HG03432 (cell line): Measurements from ENCODE around the gene CEP350.

Experiments
- ATAC-seq: cut with Tn5 transposase; IDR thresholded peaks from one replicate; pipeline ENCODE4 v1.9.1; 2021; ENCODE audit warnings: mild to moderate bottlenecking, moderate library complexity; ENCODE audit not compliant: unreplicated experiment

CEP350 gene

GRCh38 chr1:179954493-179955286 is at the start of gene CEP350:
TSS of gene CEP350 (plus strand) at chr1:179954810. CDS start at chr1:179986182, 31,372 bp downstream.
- peak; percentile 95 for ATAC-seq

GRCh38 chr1:179910934-179911333 is 43.7 kb upstream of the CEP350 start:
- ATAC-seq, result no peak

GRCh38 chr1:179911812-179912211 is 42.8 kb upstream of the CEP350 start:
- no peak for ATAC-seq

- no peak for ATAC-seq
Observed at GRCh38 chr1:179917601-179918429, 36.8 kb upstream of the CEP350 start.

- no peak for ATAC-seq
Observed at GRCh38 chr1:179921472-179921871, 33.1 kb upstream of the CEP350 start.

GRCh38 chr1:179921981-179922872 is 32.4 kb upstream of the CEP350 start:
- ATAC-seq, result no peak

- ATAC-seq, result no peak
Observed at GRCh38 chr1:179923029-179923428, 31.6 kb upstream of the CEP350 start.

GRCh38 chr1:179924268-179924667 is 30.3 kb upstream of the CEP350 start:
- ATAC-seq, result no peak

GRCh38 chr1:179925302-179925701 is 29.3 kb upstream of the CEP350 start:
- ATAC-seq, result no peak

GRCh38 chr1:179925922-179926849 is 28.4 kb upstream of the CEP350 start:
- no peak for ATAC-seq

GRCh38 chr1:179926850-179927205 is 27.8 kb upstream of the CEP350 start:
- no peak for ATAC-seq

- ATAC-seq, result no peak
Observed at GRCh38 chr1:179929955-179930798, 24.4 kb upstream of the CEP350 start.

- no peak for ATAC-seq
Observed at GRCh38 chr1:179930867-179931266, 23.7 kb upstream of the CEP350 start.

- no peak for ATAC-seq
Observed at GRCh38 chr1:179933219-179933618, 21.4 kb upstream of the CEP350 start.

GRCh38 chr1:179935909-179936496 is 18.6 kb upstream of the CEP350 start:
- ATAC-seq, result no peak

- no peak for ATAC-seq
Observed at GRCh38 chr1:179937668-179938254, 16.8 kb upstream of the CEP350 start.

- ATAC-seq, result no peak
Observed at GRCh38 chr1:179938752-179939151, 15.9 kb upstream of the CEP350 start.

- ATAC-seq, result no peak
Observed at GRCh38 chr1:179939941-179940340, 14.7 kb upstream of the CEP350 start.
